ENCODE results near the gene CLDN5. TPM values are rescaled to one million over a fixed set of nuclear protein-coding genes. Genes with fewer than 3 reads are reported as not detected.

The CLDN5 gene
- total and polyA plus RNA-seq, 12 donors, result 19.8 to 102 (median 40.7) TPM

GRCh38 chr22:19527321-19527721 is 3.1 kb upstream of the CLDN5 start:
- Histone ChIP-seq H3K9me3 (no peaks in the 10 kb centered on the region), H3K27me3 (peaks cover 13 to 41% (median 30%) of the 10 kb centered on the region in 7 donors), H3K36me3 (no peaks in the 10 kb centered on the region), H3K4me1 (peaks cover 15 to 57% (median 29%) of the 10 kb centered on the region in 9 donors), H3K27ac (peak overlapping the region in 8 of 10 donors; percentile 16 to 96 (median 63)), H3K4me3 (no peak overlapping the region)
- ATAC-seq (no peak), DNase-seq (peak in 1 of 2 donors; percentile 10)
- intact Hi-C loops (cut with DNase I), result loop anchor here in 5 of 10 donors (5.0 to 10.0 kb wide), 4 partner anchors 40 to 97 kb away; no protein-coding TSS in a partner anchor
- TF ChIP-seq CTCF (IDR thresholded peaks at IDR 0.05), result no peak
- 57 to 67% methylated on average over 5 of the region's 5 CpGs for WGBS, 2 donors

GRCh38 chr22:19526702-19527111 is 2.5 kb upstream of the CLDN5 start:
- no peak for DNase-seq
- Histone ChIP-seq H3K4me1 (peaks cover 18 to 63% (median 35%) of the 10 kb centered on the region in 9 donors), H3K27me3 (peaks cover 13 to 43% (median 30%) of the 10 kb centered on the region in 7 donors), H3K4me3 (no peak overlapping the region), H3K9me3 (no peaks in the 10 kb centered on the region), H3K27ac (peak overlapping the region in 8 of 10 donors; percentile 16 to 96 (median 63)), H3K36me3 (peaks cover 0 to 5% (median 0%) of the 10 kb centered on the region in 9 donors)
- intact Hi-C loops (cut with DNase I), result loop anchor here in 5 of 10 donors (5.0 to 10.0 kb wide), 4 partner anchors 41 to 98 kb away; no protein-coding TSS in a partner anchor
- WGBS, 2 donors, result 87 to 89% methylated on average over 7 of the region's 7 CpGs
- TF ChIP-seq CTCF (IDR thresholded peaks at IDR 0.05), result no peak
- ATAC-seq, result no peak

GRCh38 chr22:19526076-19526701 is 2.0 kb upstream of the CLDN5 start:
- peaks cover 0 to 6% (median 0%) of the 10 kb centered on the region in 9 donors for H3K36me3 ChIP-seq
- WGBS, 2 donors, result 96% methylated on average over 11 of the region's 11 CpGs
- DNase-seq (no peak), ATAC-seq (no peak)
- TF ChIP-seq CTCF (IDR thresholded peaks at IDR 0.05), result no peak
- H3K4me1 ChIP-seq, result peaks cover 19 to 67% (median 36%) of the 10 kb centered on the region in 9 donors
- no peak overlapping the region for H3K4me3 ChIP-seq
- peak overlapping the region; percentile 76 to 97 (median 90) for H3K27ac ChIP-seq
- H3K9me3 ChIP-seq, result no peaks in the 10 kb centered on the region
- intact Hi-C loops (cut with DNase I), result loop anchor here in 5 of 10 donors (5.0 to 10.0 kb wide), 4 partner anchors 41 to 99 kb away; no protein-coding TSS in a partner anchor
- H3K27me3 ChIP-seq, result peaks cover 13 to 43% (median 30%) of the 10 kb centered on the region in 7 donors

GRCh38 chr22:19525666-19526065 is 1.5 kb upstream of the CLDN5 start:
- no peak for ATAC-seq
- Histone ChIP-seq H3K36me3 (peaks cover 0 to 6% (median 0%) of the 10 kb centered on the region in 9 donors), H3K27me3 (peaks cover 13 to 43% (median 30%) of the 10 kb centered on the region in 7 donors), H3K4me1 (peaks cover 19 to 67% (median 36%) of the 10 kb centered on the region in 9 donors), H3K4me3 (peak overlapping the region in 2 of 10 donors; percentile 61 to 70), H3K27ac (peak overlapping the region; percentile 76 to 97 (median 90)), H3K9me3 (no peaks in the 10 kb centered on the region)
- no peak for TF ChIP-seq CTCF (IDR thresholded peaks at IDR 0.05)
- DNase-seq, result no peak
- intact Hi-C loops (cut with DNase I), result loop anchor here in 7 of 10 donors (2.0 to 10.0 kb wide), 6 partner anchors 41 to 99 kb away; no protein-coding TSS in a partner anchor
- WGBS, 2 donors, result 59 to 74% methylated on average over 3 of the region's 3 CpGs
